Esophagus squamous epithelium (tissue), 5 donors: ENCODE data around the gene IL1RAPL1. TPM values are rescaled to one million over a fixed set of nuclear protein-coding genes. Genes with fewer than 3 reads are reported as not detected.

Experiments used
- DNase-seq: peaks from one replicate; lab custom pipeline; 2025; lab: John Stamatoyannopoulos, UW
- H3K27ac ChIP-seq, 4 donors: fragments of 200-600 bp; sonication (generic); one replicate each; pipeline ENCODE4 v1.5.1; 2016 to 2019; ENCODE audit warnings: mild to moderate bottlenecking in 1 of 4
- H3K27me3 ChIP-seq, 4 donors: fragments of 200-600 bp; sonication (generic); 1 replicate in 3 of 4; 2 replicates in 1 of 4; pipeline versions ENCODE4 v1.5.1 to v1.6.0; 2017 to 2021; ENCODE audit warnings: antibody characterized with exemption in 1 of 4
- H3K36me3 ChIP-seq, 3 donors: fragments of 200-600 bp; sonication (generic); one replicate each; pipeline ENCODE4 v1.5.1; 2016 to 2019
- H3K4me1 ChIP-seq, 3 donors: fragments of 200-600 bp; sonication (generic); one replicate each; pipeline ENCODE4 v1.5.1; 2017 to 2019
- H3K4me3 ChIP-seq, 4 donors: fragments of 200-600 bp; sonication (generic); 1 replicate in 3 of 4; 2 replicates in 1 of 4; pipeline ENCODE4 v1.5.1; 2016 to 2019; ENCODE audit warnings: mild to moderate bottlenecking in 2 of 4, moderate library complexity in 1 of 4
- H3K9me3 ChIP-seq, 3 donors: fragments of 200-600 bp; sonication (generic); one replicate each; pipeline ENCODE4 v1.5.1; 2016 to 2019
- CTCF ChIP-seq, 6 experiments: fragments of 450-650 bp in 4 of 6; fragments of 200-600 bp in 2 of 6; sonication (generic) in 2 of 6; IDR thresholded peaks; one replicate each; pipeline ENCODE4 v1.5.1; 2016 to 2019; ENCODE audit warnings: antibody characterized with exemption in 6 of 6, mild to moderate bottlenecking in 4 of 6, moderate library complexity in 4 of 6
- POLR2A ChIP-seq, 4 donors: fragments of 450-650 bp; IDR thresholded peaks; one replicate each; pipeline ENCODE4 v1.6.1; 2017; ENCODE audit warnings: antibody characterized with exemption in 4 of 4, mild to moderate bottlenecking in 4 of 4, moderate library complexity in 3 of 4
- WGBS, 2 donors: methylation state at CpG; one replicate each; pipeline ENCODE4 v1.1.5; 2018; 5-methylcytosine and 5-hydroxymethylcytosine counted together
- intact Hi-C: fragments of 100-400 bp; cut with DNase I; formaldehyde crosslinking; loops from one replicate; pipeline ENCODE4 v1.15.0; 2022
- total RNA-seq, 4 donors: library from RNA; depleted of rRNA; stranded (reverse); fragments of >200 nt; gene quantifications; one replicate each; pipeline ENCODE4 v1.1.0, GENCODE V29; 2016
- donor health status: DM: yes; HTN: yes; CAD: no.

IL1RAPL1 gene
- total RNA-seq, 4 donors from 2014 or later, result 0.09 to 0.19 (median 0.13) TPM; not detected in 1

GRCh38 chrX:28701222-28701621 is 114.0 kb downstream of the IL1RAPL1 start:
- Histone ChIP-seq H3K9me3 (no peaks in the 10 kb centered on the region), H3K27me3 (no peaks in the 10 kb centered on the region), H3K36me3 (no peaks in the 10 kb centered on the region), H3K4me1 (no peaks in the 10 kb centered on the region), H3K27ac (no peak overlapping the region), H3K4me3 (no peak overlapping the region)
- intact Hi-C loops, result no loop called here
- no peak for TF ChIP-seq CTCF (IDR thresholded peaks at IDR 0.05)
- no peak for TF ChIP-seq POLR2A (IDR thresholded peaks at IDR 0.05)
- WGBS, 2 donors, result 90 to 93% methylated on average over 1 of the region's 1 CpG
- no peak for DNase-seq

- Histone ChIP-seq H3K9me3 (no peaks in the 10 kb centered on the region), H3K4me3 (no peak overlapping the region), H3K4me1 (no peaks in the 10 kb centered on the region), H3K36me3 (no peaks in the 10 kb centered on the region), H3K27me3 (no peaks in the 10 kb centered on the region), H3K27ac (no peak overlapping the region)
- no peak for DNase-seq
- 36 to 46% methylated on average over 4 of the region's 4 CpGs for WGBS, 2 donors
- intact Hi-C loops, result no loop called here
- no peak for TF ChIP-seq POLR2A (IDR thresholded peaks at IDR 0.05)
- no peak for TF ChIP-seq CTCF (IDR thresholded peaks at IDR 0.05)
Observed at GRCh38 chrX:28706964-28707363, 119.7 kb downstream of the IL1RAPL1 start.

- H3K4me1 ChIP-seq, result no peaks in the 10 kb centered on the region
- no peak overlapping the region for H3K27ac ChIP-seq
- intact Hi-C loops, result no loop called here
- DNase-seq, result no peak
- no peak for TF ChIP-seq POLR2A (IDR thresholded peaks at IDR 0.05)
- no peak for TF ChIP-seq CTCF (IDR thresholded peaks at IDR 0.05)
- H3K36me3 ChIP-seq, result no peaks in the 10 kb centered on the region
- H3K4me3 ChIP-seq, result no peak overlapping the region
- WGBS, 2 donors, result 53 to 60% methylated on average over 3 of the region's 3 CpGs
- H3K27me3 ChIP-seq, result no peaks in the 10 kb centered on the region
- no peaks in the 10 kb centered on the region for H3K9me3 ChIP-seq
Observed at GRCh38 chrX:28709421-28709820, 122.2 kb downstream of the IL1RAPL1 start.

- no peaks in the 10 kb centered on the region for H3K4me1 ChIP-seq
- no peak for DNase-seq
- H3K36me3 ChIP-seq, result no peaks in the 10 kb centered on the region
- intact Hi-C loops, result no loop called here
- TF ChIP-seq POLR2A (IDR thresholded peaks at IDR 0.05) (no peak), CTCF (IDR thresholded peaks at IDR 0.05) (no peak)
- no peaks in the 10 kb centered on the region for H3K27me3 ChIP-seq
- no peaks in the 10 kb centered on the region for H3K9me3 ChIP-seq
- H3K27ac ChIP-seq, result no peak overlapping the region
- H3K4me3 ChIP-seq, result no peak overlapping the region
Observed at GRCh38 chrX:28717864-28718263, 130.6 kb downstream of the IL1RAPL1 start.

- no peak for DNase-seq
- H3K27me3 ChIP-seq, result no peaks in the 10 kb centered on the region
- no peak overlapping the region for H3K4me3 ChIP-seq
- WGBS, 2 donors, result 29 to 70% methylated on average over 1 of the region's 1 CpG
- H3K9me3 ChIP-seq, result no peaks in the 10 kb centered on the region
- H3K27ac ChIP-seq, result no peak overlapping the region
- H3K4me1 ChIP-seq, result no peaks in the 10 kb centered on the region
- intact Hi-C loops, result no loop called here
- no peak for TF ChIP-seq CTCF (IDR thresholded peaks at IDR 0.05)
- TF ChIP-seq POLR2A (IDR thresholded peaks at IDR 0.05), result no peak
- H3K36me3 ChIP-seq, result no peaks in the 10 kb centered on the region
Observed at GRCh38 chrX:28718450-28718849, 131.2 kb downstream of the IL1RAPL1 start.
